ENCODE measurements around the gene WNT8B.

Gene WNT8B

DNA sequence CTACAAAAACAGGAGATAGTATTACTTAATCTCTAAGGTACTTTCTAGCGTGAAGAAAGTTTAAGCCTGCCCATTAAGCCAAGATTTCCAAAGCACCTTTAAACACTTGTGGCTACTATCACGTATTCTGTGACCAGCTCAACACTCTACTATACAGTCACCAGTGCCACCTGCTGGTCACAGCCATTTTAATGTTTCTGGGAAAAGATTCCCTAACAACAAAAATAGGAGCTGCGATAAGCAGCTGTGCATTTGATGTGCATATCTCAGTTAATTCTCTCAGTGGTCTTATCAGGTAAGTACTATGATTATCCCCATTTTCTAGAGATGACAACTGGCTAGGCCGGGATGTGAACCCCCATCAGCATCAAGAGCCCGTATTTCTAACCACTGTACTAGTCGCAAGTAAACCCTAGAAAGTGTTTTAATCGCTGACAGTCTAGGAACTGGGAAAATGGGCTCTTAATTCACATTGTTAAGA lies 56.0 kb downstream of the WNT8B start:
- TF ChIP-seq, protein P1, sequence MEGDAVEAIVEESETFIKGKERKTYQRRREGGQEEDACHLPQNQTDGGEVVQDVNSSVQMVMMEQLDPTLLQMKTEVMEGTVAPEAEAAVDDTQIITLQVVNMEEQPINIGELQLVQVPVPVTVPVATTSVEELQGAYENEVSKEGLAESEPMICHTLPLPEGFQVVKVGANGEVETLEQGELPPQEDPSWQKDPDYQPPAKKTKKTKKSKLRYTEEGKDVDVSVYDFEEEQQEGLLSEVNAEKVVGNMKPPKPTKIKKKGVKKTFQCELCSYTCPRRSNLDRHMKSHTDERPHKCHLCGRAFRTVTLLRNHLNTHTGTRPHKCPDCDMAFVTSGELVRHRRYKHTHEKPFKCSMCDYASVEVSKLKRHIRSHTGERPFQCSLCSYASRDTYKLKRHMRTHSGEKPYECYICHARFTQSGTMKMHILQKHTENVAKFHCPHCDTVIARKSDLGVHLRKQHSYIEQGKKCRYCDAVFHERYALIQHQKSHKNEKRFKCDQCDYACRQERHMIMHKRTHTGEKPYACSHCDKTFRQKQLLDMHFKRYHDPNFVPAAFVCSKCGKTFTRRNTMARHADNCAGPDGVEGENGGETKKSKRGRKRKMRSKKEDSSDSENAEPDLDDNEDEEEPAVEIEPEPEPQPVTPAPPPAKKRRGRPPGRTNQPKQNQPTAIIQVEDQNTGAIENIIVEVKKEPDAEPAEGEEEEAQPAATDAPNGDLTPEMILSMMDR (conservative IDR thresholded peaks at IDR 0.05; ENCODE audit: low read depth, low read length): peak; percentile 71
- DNase-seq (ENCODE audit: low read depth): no peak
- peak overlapping the region; percentile 47 for H3K4me3 ChIP-seq (ENCODE audit: low read length)

DNA sequence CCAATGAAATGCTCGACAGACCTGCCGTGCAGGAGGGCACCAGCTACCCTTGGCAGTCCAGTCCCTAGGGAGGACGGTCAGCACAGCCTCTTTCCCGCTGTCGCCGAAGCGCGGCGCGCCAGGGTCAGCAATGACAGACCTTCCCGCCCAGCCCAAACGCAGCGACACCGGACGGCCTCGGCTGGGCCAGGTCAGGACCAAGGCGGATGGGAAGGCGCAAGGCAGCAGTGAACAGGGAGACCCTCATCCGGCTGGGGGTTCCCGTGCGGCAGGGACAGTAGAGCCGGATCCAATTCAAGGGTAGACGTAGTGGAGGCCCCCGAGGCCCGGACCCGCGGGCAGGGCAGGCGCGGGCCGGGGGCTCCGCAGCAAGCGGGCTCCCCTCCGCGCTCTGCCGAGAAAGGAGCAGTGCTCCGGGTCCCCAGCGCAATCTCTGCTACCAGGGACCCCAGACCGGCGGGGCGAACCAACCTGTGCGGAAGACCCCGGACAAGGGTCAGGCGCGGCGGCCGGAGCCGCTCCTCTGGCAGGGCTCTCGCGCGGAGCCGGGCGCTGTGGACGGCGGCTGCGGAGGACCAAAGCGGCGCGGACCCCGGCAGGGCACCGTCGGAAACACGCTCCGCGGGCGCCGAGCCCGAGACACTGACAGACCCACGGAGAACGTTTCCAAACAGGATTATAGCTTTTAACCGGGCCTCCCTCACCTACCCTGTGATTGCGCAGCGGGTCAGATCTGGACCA lies 56.7 kb downstream of the WNT8B start, which contains the start of gene SEC31B:
SEC31B (minus strand) TSS at position 551 of the 741 bp plus-strand sequence. CDS start 2,909 bp downstream, outside the sequence.
- DNase-seq (ENCODE audit: low read depth): no peak
- H3K4me3 ChIP-seq (ENCODE audit: low read length): peak within 1 kb of the TSS; percentile 47
- TF ChIP-seq, protein P1 (conservative IDR thresholded peaks at IDR 0.05; ENCODE audit: low read depth, low read length): peak; percentile 15

DNA sequence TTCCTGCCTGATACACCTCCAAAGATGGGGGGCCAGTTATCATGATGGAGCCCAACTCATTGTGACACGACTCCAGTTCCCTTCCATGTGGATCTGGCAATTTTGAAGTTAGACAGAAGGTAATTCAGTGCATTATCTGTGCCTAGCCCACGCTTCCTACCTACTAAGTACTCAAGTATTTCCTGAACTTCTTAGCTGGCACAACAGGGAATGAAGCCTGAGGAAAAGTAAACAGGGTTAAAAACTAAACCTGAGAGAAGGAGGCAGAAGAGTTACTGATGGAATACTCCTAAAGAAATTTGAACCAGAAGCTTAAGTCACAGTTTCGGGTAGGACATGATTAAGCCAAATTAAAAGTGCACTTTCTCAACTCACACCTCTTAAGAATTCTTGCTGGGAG lies 58.0 kb downstream of the WNT8B start:
- TF ChIP-seq, protein P1 (conservative IDR thresholded peaks at IDR 0.05; ENCODE audit: low read depth, low read length): no peak
- no peak overlapping the region for H3K4me3 ChIP-seq (ENCODE audit: low read length)
- DNase-seq (ENCODE audit: low read depth): no peak

DNA sequence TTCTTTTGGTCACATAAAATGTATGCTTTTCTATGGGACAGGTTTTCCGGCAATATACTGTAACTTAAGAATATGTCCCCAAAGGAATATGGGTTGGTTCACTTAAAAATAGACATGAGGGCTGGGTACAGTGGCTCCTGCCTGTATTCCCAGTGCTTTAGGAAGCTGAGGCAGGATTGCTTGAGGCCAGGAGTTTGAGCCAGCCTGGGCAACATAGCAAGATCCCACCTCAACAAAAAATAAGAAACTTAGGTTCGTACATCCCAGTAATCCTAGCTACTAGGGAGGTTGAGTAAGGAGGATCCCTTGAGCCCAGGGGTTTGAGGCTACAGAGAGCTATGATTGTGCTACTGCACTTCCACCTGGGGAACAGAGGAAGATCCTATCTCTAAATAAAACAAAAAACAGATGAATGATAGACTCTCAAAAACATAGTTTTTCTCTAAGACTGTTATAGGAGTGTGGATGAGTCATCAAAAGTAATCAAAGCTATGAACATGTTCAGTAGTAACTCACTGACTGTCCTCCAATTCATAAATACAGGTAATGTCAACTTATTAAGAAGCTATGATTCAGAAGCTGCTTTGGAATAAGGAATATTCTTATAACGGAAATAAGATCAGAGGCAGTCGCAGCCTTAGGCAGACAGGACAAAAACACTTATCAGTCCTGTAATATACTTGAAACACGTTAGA lies 59.4 kb downstream of the WNT8B start:
- no peak for DNase-seq (ENCODE audit: low read depth)
- H3K4me3 ChIP-seq (ENCODE audit: low read length): no peak overlapping the region
- TF ChIP-seq, protein P1 (conservative IDR thresholded peaks at IDR 0.05; ENCODE audit: low read depth, low read length): no peak

DNA sequence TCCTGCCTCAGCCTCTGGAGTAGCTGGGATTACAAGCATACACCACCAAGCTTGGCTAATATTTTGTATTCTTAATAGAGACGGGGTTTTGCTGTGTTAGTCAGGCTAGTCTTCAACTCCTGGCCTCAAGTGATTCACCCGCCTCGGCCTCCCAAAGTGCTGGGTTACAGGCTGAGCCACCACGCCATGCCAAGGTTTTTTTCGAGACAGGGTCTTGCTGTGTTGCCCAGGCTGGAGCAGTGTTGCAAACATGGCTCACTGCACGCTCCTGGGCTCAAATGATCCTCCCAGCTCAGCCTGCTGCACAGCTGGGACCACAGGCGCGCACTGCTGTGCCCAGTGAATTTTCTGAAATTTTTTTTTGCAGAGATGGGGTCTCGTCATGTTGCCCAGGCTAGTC lies 60.1 kb downstream of the WNT8B start:
- H3K4me3 ChIP-seq (ENCODE audit: low read length): no peak overlapping the region
- DNase-seq (ENCODE audit: low read depth): no peak
- TF ChIP-seq, protein P1 (conservative IDR thresholded peaks at IDR 0.05; ENCODE audit: low read depth, low read length): no peak

DNA sequence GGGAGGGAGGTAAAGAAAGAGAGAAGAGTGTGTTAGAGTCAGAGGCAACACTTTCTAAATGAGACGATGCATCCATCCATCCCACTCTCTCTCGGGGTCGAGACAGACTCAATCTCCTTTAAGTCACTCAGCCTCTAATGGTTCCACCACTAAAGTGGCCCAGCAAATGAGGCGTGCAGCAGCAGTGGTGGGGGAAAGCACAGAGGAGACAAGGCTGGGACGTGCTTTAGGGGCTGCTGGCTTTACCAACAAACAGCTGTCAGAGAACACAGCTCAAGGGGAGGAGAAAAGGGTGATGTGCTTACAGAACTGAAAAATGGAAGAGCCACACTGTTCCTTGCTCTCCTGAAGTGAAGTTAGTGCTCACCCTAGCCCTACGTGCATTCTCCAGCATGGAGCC lies 61.4 kb downstream of the WNT8B start:
- no peak for DNase-seq (ENCODE audit: low read depth)
- no peak overlapping the region for H3K4me3 ChIP-seq (ENCODE audit: low read length)
- TF ChIP-seq, protein P1 (conservative IDR thresholded peaks at IDR 0.05; ENCODE audit: low read depth, low read length): no peak
